Measurements from ENCODE around the gene WSB1. TPM values are rescaled to one million over a fixed set of nuclear protein-coding genes. Genes with fewer than 3 reads are reported as not detected.

WSB1 gene
- total RNA-seq, 1 donor from 2014 or later: 125 TPM

DNA sequence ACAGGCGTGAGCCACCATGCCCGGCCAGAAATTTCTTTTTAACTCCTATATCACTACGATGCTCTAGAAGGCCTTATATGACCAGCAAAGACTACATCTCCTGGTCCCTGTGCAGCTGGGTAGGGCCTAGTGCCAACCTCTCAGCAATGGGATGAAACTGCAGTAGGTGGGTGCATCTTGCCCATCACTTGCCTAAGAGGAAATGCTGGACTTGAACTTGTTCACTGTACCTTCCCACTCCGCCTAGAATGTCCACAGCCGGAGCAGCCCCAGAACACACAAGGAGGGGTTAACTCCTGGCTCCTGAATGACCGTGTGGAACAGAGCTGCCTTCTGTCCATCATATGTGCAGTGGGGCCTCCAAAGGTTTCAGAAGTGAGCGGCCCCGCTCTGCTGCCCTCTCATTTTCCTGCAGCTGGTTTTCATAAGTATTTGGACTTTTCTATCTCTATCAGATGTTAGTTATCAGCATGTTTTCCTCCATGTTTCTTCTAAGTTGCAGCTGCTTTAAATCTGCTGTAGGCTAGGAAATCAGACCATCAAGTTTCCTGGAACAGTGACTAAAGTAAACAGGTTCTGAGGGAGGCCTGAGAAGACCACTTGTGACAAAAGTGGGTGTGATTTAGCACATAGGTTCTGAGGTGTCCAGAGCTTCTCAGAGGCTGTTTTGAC, 52.5 kb downstream of the WSB1 start:
- Mint-ChIP-seq H3K4me1 (peaks cover 21% of the 10 kb centered on the region), H3K9me3 (no peaks in the 10 kb centered on the region), H3K36me3 (ENCODE audit: low read depth) (no peaks in the 10 kb centered on the region), H3K4me3 (no peak overlapping the region), H3K27ac (no peak overlapping the region), H3K27me3 (no peaks in the 10 kb centered on the region)
- ATAC-seq (ENCODE audit: low read depth) (no peak), DNase-seq (no peak)
- POLR2A ChIA-PET: no interaction called here
- intact Hi-C loops (cut with micrococcal nuclease): loop anchor here (5.0 kb wide), 1 partner anchor 546 kb away; the partner anchor contains the start of gene LYRM9
- TF ChIP-seq, protein P1, sequence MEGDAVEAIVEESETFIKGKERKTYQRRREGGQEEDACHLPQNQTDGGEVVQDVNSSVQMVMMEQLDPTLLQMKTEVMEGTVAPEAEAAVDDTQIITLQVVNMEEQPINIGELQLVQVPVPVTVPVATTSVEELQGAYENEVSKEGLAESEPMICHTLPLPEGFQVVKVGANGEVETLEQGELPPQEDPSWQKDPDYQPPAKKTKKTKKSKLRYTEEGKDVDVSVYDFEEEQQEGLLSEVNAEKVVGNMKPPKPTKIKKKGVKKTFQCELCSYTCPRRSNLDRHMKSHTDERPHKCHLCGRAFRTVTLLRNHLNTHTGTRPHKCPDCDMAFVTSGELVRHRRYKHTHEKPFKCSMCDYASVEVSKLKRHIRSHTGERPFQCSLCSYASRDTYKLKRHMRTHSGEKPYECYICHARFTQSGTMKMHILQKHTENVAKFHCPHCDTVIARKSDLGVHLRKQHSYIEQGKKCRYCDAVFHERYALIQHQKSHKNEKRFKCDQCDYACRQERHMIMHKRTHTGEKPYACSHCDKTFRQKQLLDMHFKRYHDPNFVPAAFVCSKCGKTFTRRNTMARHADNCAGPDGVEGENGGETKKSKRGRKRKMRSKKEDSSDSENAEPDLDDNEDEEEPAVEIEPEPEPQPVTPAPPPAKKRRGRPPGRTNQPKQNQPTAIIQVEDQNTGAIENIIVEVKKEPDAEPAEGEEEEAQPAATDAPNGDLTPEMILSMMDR (IDR thresholded peaks at IDR 0.05): no peak
- CTCF ChIA-PET: no interaction called here

DNA sequence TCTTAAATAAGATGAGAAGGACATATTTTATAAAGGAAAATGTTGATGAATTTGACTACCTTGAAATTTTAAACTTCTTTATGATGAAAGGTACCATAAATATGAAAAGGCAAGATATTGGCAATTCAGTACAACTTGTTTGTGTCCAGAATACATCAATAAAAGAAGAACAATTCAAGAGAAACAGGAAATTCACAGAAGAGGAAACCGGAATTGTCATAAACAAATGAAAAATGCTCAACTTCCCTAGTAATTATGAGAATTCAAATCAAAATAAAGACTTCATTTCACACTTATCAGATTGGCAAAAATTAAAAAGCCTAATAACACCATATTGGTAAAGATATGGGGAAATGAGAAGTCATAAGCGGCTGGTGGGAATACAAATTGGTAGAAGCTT, 54.3 kb downstream of the WSB1 start:
- H3K36me3 Mint-ChIP-seq (ENCODE audit: low read depth): no peaks in the 10 kb centered on the region
- CTCF ChIA-PET: interaction anchor here (1.7 to 2.7 kb wide), 3 partner anchors 15 to 251 kb away, joined by 8 to 21 read pairs (median 8); no protein-coding TSS in a partner anchor
- H3K27ac Mint-ChIP-seq: peak overlapping the region; percentile 46

DNA sequence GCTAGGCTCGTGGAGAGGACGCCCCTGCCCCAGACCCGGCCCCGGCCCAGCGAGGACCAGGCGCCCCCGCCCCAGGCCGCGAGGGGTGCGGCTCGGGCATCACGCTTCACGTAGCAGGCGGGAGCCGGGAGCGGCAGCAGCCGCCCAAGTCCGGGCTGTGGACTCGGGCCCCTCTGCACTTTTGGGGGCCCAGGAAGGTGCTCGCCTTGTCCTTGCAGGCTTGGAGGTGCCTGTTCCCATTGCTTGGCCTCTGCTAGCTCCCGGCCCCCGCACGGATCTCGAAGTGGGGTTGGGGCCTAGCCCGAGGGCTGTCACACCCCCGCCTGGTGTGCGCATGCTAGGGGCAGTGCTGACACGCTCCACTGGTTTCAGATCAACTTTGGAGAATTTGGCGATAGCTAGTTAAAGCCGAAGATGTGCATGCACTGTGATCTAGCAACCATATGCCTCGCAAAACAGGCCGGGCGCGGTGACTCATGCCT, 55.7 kb downstream of the WSB1 start:
- intact Hi-C loops (cut with micrococcal nuclease): loop anchor here (1.0 to 5.0 kb wide), 3 partner anchors 55 to 543 kb away; partner anchors contain the start of genes LYRM9 and WSB1
- H3K9me3 Mint-ChIP-seq: no peaks in the 10 kb centered on the region
- ATAC-seq (ENCODE audit: low read depth) (no peak), DNase-seq (no peak)
- H3K4me1 Mint-ChIP-seq: peaks cover 28% of the 10 kb centered on the region
- peak overlapping the region; percentile 28 for H3K4me3 Mint-ChIP-seq
- ChIA-PET POLR2A (interaction anchor here (0.8 to 1.0 kb wide), 3 partner anchors 55 to 132 kb away, joined by 3 to 4 read pairs (median 4); no protein-coding TSS in a partner anchor), CTCF (interaction anchor here (1.0 to 2.7 kb wide), 4 partner anchors 17 to 301 kb away, joined by 3 to 21 read pairs (median 8); no protein-coding TSS in a partner anchor)
- H3K27ac Mint-ChIP-seq: no peak overlapping the region
- no peaks in the 10 kb centered on the region for H3K27me3 Mint-ChIP-seq
- TF ChIP-seq, protein P1 (IDR thresholded peaks at IDR 0.05): no peak
- H3K36me3 Mint-ChIP-seq (ENCODE audit: low read depth): no peaks in the 10 kb centered on the region

More for the DNA sequence above, 54.3 kb downstream of the WSB1 start:
- H3K9me3 Mint-ChIP-seq: no peaks in the 10 kb centered on the region
- H3K4me1 Mint-ChIP-seq: peaks cover 18% of the 10 kb centered on the region
- intact Hi-C loops (cut with micrococcal nuclease): loop anchor here (5.0 kb wide), 1 partner anchor 544 kb away; the partner anchor contains the start of gene LYRM9
- TF ChIP-seq, protein P1 (IDR thresholded peaks at IDR 0.05): no peak
- POLR2A ChIA-PET: interaction anchor here (0.7 kb wide), 1 partner anchor 126 kb away, joined by 3 read pairs; no protein-coding TSS in a partner anchor
- DNase-seq (no peak), ATAC-seq (ENCODE audit: low read depth) (no peak)
- peak overlapping the region; percentile 66 for H3K4me3 Mint-ChIP-seq
- no peaks in the 10 kb centered on the region for H3K27me3 Mint-ChIP-seq

DNA sequence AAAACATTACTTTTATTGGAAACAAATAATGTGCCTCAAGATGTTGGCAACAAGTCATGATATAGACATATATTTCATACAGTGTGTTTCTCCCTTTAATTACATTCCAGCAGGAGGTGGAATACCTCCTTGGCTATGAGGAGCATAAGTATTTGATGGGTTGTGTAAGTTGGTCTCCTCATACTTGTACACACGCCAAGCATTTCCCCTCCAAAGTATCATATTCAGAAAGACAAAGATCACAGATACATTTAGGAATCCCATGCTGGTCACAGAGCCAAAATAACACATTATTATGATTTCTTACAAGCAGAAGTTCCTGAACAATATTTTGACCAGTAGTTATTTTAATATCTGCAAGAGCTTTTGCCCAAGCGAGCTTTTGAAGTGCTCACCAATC, 57.8 kb downstream of the WSB1 start:
- POLR2A ChIA-PET: no interaction called here

More for the DNA sequence above, 57.8 kb downstream of the WSB1 start:
- H3K9me3 Mint-ChIP-seq: no peaks in the 10 kb centered on the region
- no peaks in the 10 kb centered on the region for H3K27me3 Mint-ChIP-seq
- CTCF ChIA-PET: interaction anchor here (1.9 to 9.5 kb wide), 2 partner anchors 116 to 249 kb away, joined by 6 to 90 read pairs; no protein-coding TSS in a partner anchor
- TF ChIP-seq, protein P1 (IDR thresholded peaks at IDR 0.05): no peak
- ATAC-seq (ENCODE audit: low read depth) (no peak), DNase-seq (no peak)
- no peak overlapping the region for H3K4me3 Mint-ChIP-seq
- intact Hi-C loops (cut with micrococcal nuclease): loop anchor here (2.0 kb wide), 1 partner anchor 107 kb away; no protein-coding TSS in a partner anchor
- H3K36me3 Mint-ChIP-seq (ENCODE audit: low read depth): no peaks in the 10 kb centered on the region
- peaks cover 31% of the 10 kb centered on the region for H3K4me1 Mint-ChIP-seq
- no peak overlapping the region for H3K27ac Mint-ChIP-seq

Measured in activated B cell treated with CpG ODN at 0.5 μM for 24 hours (primary cell).